NK-92 (cell line): ENCODE data around the gene XRN2.

Experiments used
- DNase-seq: peaks from one replicate; lab custom pipeline; 2025; ENCODE audit not compliant: unreplicated experiment; lab: John Stamatoyannopoulos, UW

XRN2 gene

GRCh38 chr20:21384308-21384892 lies 81.3 kb downstream of the XRN2 start:
- no peak for DNase-seq

GRCh38 chr20:21386111-21386510 lies 83.0 kb downstream of the XRN2 start:
- no peak for DNase-seq

GRCh38 chr20:21387528-21387927 lies 84.4 kb downstream of the XRN2 start:
- DNase-seq: no peak

- DNase-seq: no peak
These were observed 85.4 kb downstream of the XRN2 start for GRCh38 chr20:21388566-21388965.

GRCh38 chr20:21389368-21389767 lies 86.2 kb downstream of the XRN2 start:
- DNase-seq: no peak

- no peak for DNase-seq
These were observed 87.6 kb downstream of the XRN2 start for GRCh38 chr20:21390768-21391167.

GRCh38 chr20:21391185-21391971 lies 88.2 kb downstream of the XRN2 start:
- DNase-seq: no peak

- DNase-seq: no peak
These were observed 88.8 kb downstream of the XRN2 start for GRCh38 chr20:21391972-21392352.

GRCh38 chr20:21393166-21393565 lies 90.0 kb downstream of the XRN2 start:
- no peak for DNase-seq

GRCh38 chr20:21393816-21394519 lies 90.8 kb downstream of the XRN2 start:
- no peak for DNase-seq

- DNase-seq: no peak
These were observed 91.4 kb downstream of the XRN2 start for GRCh38 chr20:21394551-21394950.

- no peak for DNase-seq
These were observed 92.0 kb downstream of the XRN2 start for GRCh38 chr20:21395051-21395665.

- no peak for DNase-seq
These were observed 92.8 kb downstream of the XRN2 start for GRCh38 chr20:21395666-21396598.

GRCh38 chr20:21396599-21397340 lies 93.6 kb downstream of the XRN2 start:
- no peak for DNase-seq

GRCh38 chr20:21397341-21398108 lies 94.4 kb downstream of the XRN2 start, which contains the start of gene NKX2-4:
Gene NKX2-4, minus strand, starts transcription at chr20:21397526. Its CDS starts 127 bp downstream, at chr20:21397399.
- no peak for DNase-seq

GRCh38 chr20:21398109-21399004 lies 95.2 kb downstream of the XRN2 start:
- DNase-seq: no peak

GRCh38 chr20:21399005-21399475 lies 95.9 kb downstream of the XRN2 start:
- no peak for DNase-seq

GRCh38 chr20:21411725-21412124 lies 108.6 kb downstream of the XRN2 start:
- no peak for DNase-seq
